GM19324 (cell line): ENCODE measurements around the gene TCEAL1.
"Not testable (repeated sequence)": the region's sequence is repeated elsewhere in the genome, so short reads cannot be mapped to it uniquely, and the experiment has no call there.

Source experiments
- ATAC-seq: cut with Tn5 transposase; IDR thresholded peaks from one replicate; pipeline ENCODE4 v1.9.1; 2021; ENCODE audit warnings: mild to moderate bottlenecking, moderate library complexity; ENCODE audit not compliant: unreplicated experiment, low FRiP score

TCEAL1 gene

GRCh38 chrX:103628386-103629317 is at the start of gene TCEAL1:
Gene TCEAL1, plus strand, starts transcription at chrX:103628975. Its CDS starts 942 bp downstream, at chrX:103629917.
- ATAC-seq, result peak; percentile 66

GRCh38 chrX:103584596-103584995 is 44.2 kb upstream of the TCEAL1 start:
- ATAC-seq, result no peak

- ATAC-seq, result peak; percentile 85
Measured at GRCh38 chrX:103585411-103586313, 43.1 kb upstream of the TCEAL1 start, which contains the start of gene TCEAL4. Gene TCEAL4, plus strand, starts transcription at chrX:103585515. Its CDS starts 1,161 bp downstream, at chrX:103586676.

- ATAC-seq, result no peak
Measured at GRCh38 chrX:103586314-103586646, 42.5 kb upstream of the TCEAL1 start.

GRCh38 chrX:103586659-103587058 is 42.1 kb upstream of the TCEAL1 start:
- ATAC-seq, result no peak

- not testable (repeated sequence) for ATAC-seq
Measured at GRCh38 chrX:103592295-103592694, 36.5 kb upstream of the TCEAL1 start.

- ATAC-seq, result not testable (repeated sequence)
Measured at GRCh38 chrX:103595202-103595601, 33.6 kb upstream of the TCEAL1 start.

- ATAC-seq, result peak; percentile 77
Measured at GRCh38 chrX:103607364-103608305, 21.1 kb upstream of the TCEAL1 start, which contains the start of gene TCEAL3. Gene TCEAL3, plus strand, starts transcription at chrX:103607963. Its CDS starts 1,102 bp downstream, at chrX:103609065.

- peak; percentile 23 for ATAC-seq
Measured at GRCh38 chrX:103608306-103608963, 20.3 kb upstream of the TCEAL1 start.

GRCh38 chrX:103610282-103610681 is 18.5 kb upstream of the TCEAL1 start:
- no peak for ATAC-seq

- no peak for ATAC-seq
Measured at GRCh38 chrX:103613362-103613890, 15.3 kb upstream of the TCEAL1 start.

GRCh38 chrX:103614999-103615398 is 13.8 kb upstream of the TCEAL1 start:
- no peak for ATAC-seq

- ATAC-seq, result no peak
Measured at GRCh38 chrX:103615781-103616371, 12.9 kb upstream of the TCEAL1 start.

GRCh38 chrX:103616676-103617186 is 12.0 kb upstream of the TCEAL1 start:
- no peak for ATAC-seq

- ATAC-seq, result no peak
Measured at GRCh38 chrX:103624111-103624510, 4.7 kb upstream of the TCEAL1 start.

GRCh38 chrX:103626855-103627254 is 1.9 kb upstream of the TCEAL1 start:
- ATAC-seq, result no peak

- peak; percentile 25 for ATAC-seq
Measured at GRCh38 chrX:103629318-103630170, 769 bp downstream of the TCEAL1 start.

GRCh38 chrX:103630171-103630511 is 1.4 kb downstream of the TCEAL1 start:
- ATAC-seq, result no peak
